Measurements from ENCODE around the gene PSMC2. TPM values are rescaled to one million over a fixed set of nuclear protein-coding genes. Genes with fewer than 3 reads are reported as not detected.

The PSMC2 gene
- total RNA-seq, 1 experiment from 2014 or later: 128 TPM

- Histone ChIP-seq H3K27me3 (ENCODE audit: insufficient read depth, low read length) (no peaks in the 10 kb centered on the region), H4K5ac (ENCODE audit: insufficient read length, low read depth, low read length) (no peak overlapping the region), H3K4ac (ENCODE audit: low read depth, low read length) (no peak overlapping the region), H3K79me2 (ENCODE audit: insufficient read depth, low read length) (no peaks in the 10 kb centered on the region), H3K4me1 (ENCODE audit: insufficient read depth, low read length) (no peaks in the 10 kb centered on the region), H3K23me2 (ENCODE audit: insufficient read length, low read depth, low read length, poor library complexity, severe bottlenecking) (no peaks in the 10 kb centered on the region), H3K79me1 (ENCODE audit: insufficient read depth, low read depth, low read length, poor library complexity, severe bottlenecking) (no peaks in the 10 kb centered on the region), H3K18ac (ENCODE audit: insufficient read length, low read depth, low read length) (no peak overlapping the region), H4K8ac (replicated peaks; ENCODE audit: insufficient read length, low read depth, low read length) (no peak overlapping the region), H2BK20ac (ENCODE audit: low read depth, low read length, poor library complexity, severe bottlenecking) (no peak overlapping the region), H2BK120ac (ENCODE audit: low read depth, low read length, poor library complexity, severe bottlenecking) (no peak overlapping the region), H2BK15ac (ENCODE audit: low read depth, low read length) (no peak overlapping the region), H4K91ac (ENCODE audit: insufficient read length, low read depth, low read length) (no peak overlapping the region), H4K20me1 (ENCODE audit: control insufficient read depth, insufficient read depth, insufficient read length) (no peaks in the 10 kb centered on the region), H3K14ac (ENCODE audit: insufficient read depth, low read length) (no peak overlapping the region), H2AFZ (ENCODE audit: low read length) (no peak overlapping the region), H3K4me2 (ENCODE audit: insufficient read depth, insufficient read length, low read length) (no peak overlapping the region), H2BK12ac (ENCODE audit: insufficient read length, low read depth, low read length) (no peak overlapping the region), H3K9ac (ENCODE audit: extremely low read depth, insufficient read length, low read length) (no peak overlapping the region), H3K23ac (ENCODE audit: insufficient read length, low read depth, low read length) (no peak overlapping the region), H2AK5ac (ENCODE audit: insufficient read length, low read length) (no peak overlapping the region), H3K9me3 (ENCODE audit: control insufficient read depth, low read depth, low read length) (no peaks in the 10 kb centered on the region), H3K56ac (ENCODE audit: insufficient read length, low read depth, low read length) (no peak overlapping the region), H3T11ph (ENCODE audit: low read length) (no peak overlapping the region), H2BK5ac (ENCODE audit: insufficient read length, low read length) (no peak overlapping the region), H3K27ac (ENCODE audit: insufficient read length, low read depth, low read length) (no peak overlapping the region)
- Mint-ChIP-seq H3K36me3 (ENCODE audit: insufficient read depth in 1 of 3, low read depth in 3 of 3) (no peaks in the 10 kb centered on the region), H3K4me3 (no peak overlapping the region), H3K9me3 (no peaks in the 10 kb centered on the region), H3K4me1 (no peaks in the 10 kb centered on the region), H3K27me3 (ENCODE audit: low read depth) (peaks cover 2% of the 10 kb centered on the region; the same call in 1 of the 2 replicates), H3K27ac (no peak overlapping the region)
- DNase-seq: no peak
- WGBS (ENCODE audit: extremely low coverage, insufficient read length, low lambda C conversion rate): no CpG with 5 or more reads among the region's 4 CpGs
- no peak for TF ChIP-seq CTCF (conservative IDR thresholded peaks at IDR 0.05)
These were observed 41.2 kb downstream of the PSMC2 start for GRCh38 chr7:103388469-103389140.
